ENCODE results near the gene KCNJ3.
A peak's percentile ranks its signal among the peaks of the same experiment; 100 is the strongest.

Gene KCNJ3

DNA sequence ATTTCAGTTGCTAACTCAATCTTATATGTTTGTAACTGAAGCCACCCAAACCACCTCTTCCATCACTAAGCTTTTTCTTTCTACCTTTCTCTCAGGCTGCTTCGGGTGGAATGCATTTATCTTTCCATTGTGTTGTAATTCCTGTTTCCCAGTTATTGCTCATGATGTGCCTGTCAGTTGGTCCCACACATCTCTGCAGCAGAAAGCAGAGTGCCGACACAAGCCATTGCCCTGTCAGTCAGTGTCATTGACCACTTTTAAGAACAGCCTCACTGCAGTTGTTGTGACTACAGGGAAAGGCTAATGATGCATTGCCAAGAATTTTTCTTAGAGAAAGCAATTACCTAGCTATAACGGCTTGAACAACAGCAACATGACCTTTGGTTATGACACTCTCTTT is 24.8 kb upstream of the KCNJ3 start:
- Histone ChIP-seq H3K27me3 (no peaks in the 10 kb centered on the region), H3K27ac (no peak overlapping the region), H3K4me1 (peaks cover 0 to 3% (median 2%) of the 10 kb centered on the region in 4 donors), H3K36me3 (no peaks in the 10 kb centered on the region), H3K9me3 (no peaks in the 10 kb centered on the region), H3K4me3 (no peak overlapping the region)
- TF ChIP-seq, protein P1, sequence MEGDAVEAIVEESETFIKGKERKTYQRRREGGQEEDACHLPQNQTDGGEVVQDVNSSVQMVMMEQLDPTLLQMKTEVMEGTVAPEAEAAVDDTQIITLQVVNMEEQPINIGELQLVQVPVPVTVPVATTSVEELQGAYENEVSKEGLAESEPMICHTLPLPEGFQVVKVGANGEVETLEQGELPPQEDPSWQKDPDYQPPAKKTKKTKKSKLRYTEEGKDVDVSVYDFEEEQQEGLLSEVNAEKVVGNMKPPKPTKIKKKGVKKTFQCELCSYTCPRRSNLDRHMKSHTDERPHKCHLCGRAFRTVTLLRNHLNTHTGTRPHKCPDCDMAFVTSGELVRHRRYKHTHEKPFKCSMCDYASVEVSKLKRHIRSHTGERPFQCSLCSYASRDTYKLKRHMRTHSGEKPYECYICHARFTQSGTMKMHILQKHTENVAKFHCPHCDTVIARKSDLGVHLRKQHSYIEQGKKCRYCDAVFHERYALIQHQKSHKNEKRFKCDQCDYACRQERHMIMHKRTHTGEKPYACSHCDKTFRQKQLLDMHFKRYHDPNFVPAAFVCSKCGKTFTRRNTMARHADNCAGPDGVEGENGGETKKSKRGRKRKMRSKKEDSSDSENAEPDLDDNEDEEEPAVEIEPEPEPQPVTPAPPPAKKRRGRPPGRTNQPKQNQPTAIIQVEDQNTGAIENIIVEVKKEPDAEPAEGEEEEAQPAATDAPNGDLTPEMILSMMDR (IDR thresholded peaks at IDR 0.05) = no peak
- intact Hi-C loops (cut with DNase I; ENCODE audit: low total_unique reads) = no loop called here
- DNase-seq = no peak

GRCh38 chr2:154677401-154677800 is 21.1 kb upstream of the KCNJ3 start:
- intact Hi-C loops (cut with DNase I; ENCODE audit: low total_unique reads) = no loop called here
- no peak overlapping the region for H3K4me3 ChIP-seq
- DNase-seq = no peak
- H3K27me3 ChIP-seq = no peaks in the 10 kb centered on the region
- TF ChIP-seq, protein P1 (IDR thresholded peaks at IDR 0.05) = no peak
- no peak overlapping the region for H3K27ac ChIP-seq
- peaks cover 0 to 8% (median 2%) of the 10 kb centered on the region in 4 donors for H3K4me1 ChIP-seq
- H3K36me3 ChIP-seq = no peaks in the 10 kb centered on the region
- no peaks in the 10 kb centered on the region for H3K9me3 ChIP-seq

- TF ChIP-seq, protein P1 (IDR thresholded peaks at IDR 0.05) = no peak
- Histone ChIP-seq H3K4me3 (no peak overlapping the region), H3K9me3 (no peaks in the 10 kb centered on the region), H3K27me3 (no peaks in the 10 kb centered on the region), H3K27ac (no peak overlapping the region), H3K36me3 (no peaks in the 10 kb centered on the region), H3K4me1 (peaks cover 0 to 8% (median 2%) of the 10 kb centered on the region in 4 donors)
- DNase-seq = no peak
- intact Hi-C loops (cut with DNase I; ENCODE audit: low total_unique reads) = no loop called here
Observed at GRCh38 chr2:154681741-154682140, 16.8 kb upstream of the KCNJ3 start.

GRCh38 chr2:154686162-154686561 is 12.3 kb upstream of the KCNJ3 start:
- H3K36me3 ChIP-seq = no peaks in the 10 kb centered on the region
- intact Hi-C loops (cut with DNase I; ENCODE audit: low total_unique reads) = no loop called here
- H3K4me1 ChIP-seq = no peaks in the 10 kb centered on the region
- no peak for DNase-seq
- H3K27me3 ChIP-seq = no peaks in the 10 kb centered on the region
- H3K27ac ChIP-seq = no peak overlapping the region
- TF ChIP-seq, protein P1 (IDR thresholded peaks at IDR 0.05) = peak in 1 of 2 experiments; percentile 16
- H3K4me3 ChIP-seq = no peak overlapping the region
- no peaks in the 10 kb centered on the region for H3K9me3 ChIP-seq

DNA sequence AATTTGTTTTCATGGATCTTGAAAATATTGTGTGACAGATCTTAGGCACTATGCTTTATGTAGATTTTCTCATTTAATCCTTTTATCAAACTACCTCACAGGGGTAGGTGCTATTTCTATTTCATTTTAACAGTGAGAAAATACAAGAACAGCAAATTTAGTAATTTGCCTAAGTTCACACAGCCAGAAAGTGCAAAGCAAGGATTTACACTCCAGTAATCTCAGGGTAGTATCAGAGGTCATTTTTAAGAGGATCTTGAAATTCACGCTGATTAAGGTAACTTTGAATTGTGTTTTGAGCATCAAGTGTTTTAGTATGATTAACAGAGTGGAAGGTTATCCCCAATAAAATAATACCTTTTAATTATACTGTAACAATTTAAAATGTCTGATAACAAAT is 10.1 kb upstream of the KCNJ3 start:
- no peaks in the 10 kb centered on the region for H3K27me3 ChIP-seq
- DNase-seq = no peak
- H3K4me1 ChIP-seq = peaks cover 0 to 9% (median 1%) of the 10 kb centered on the region in 4 donors
- no peak overlapping the region for H3K4me3 ChIP-seq
- no peaks in the 10 kb centered on the region for H3K36me3 ChIP-seq
- intact Hi-C loops (cut with DNase I; ENCODE audit: low total_unique reads) = no loop called here
- TF ChIP-seq, protein P1 (IDR thresholded peaks at IDR 0.05) = no peak
- no peaks in the 10 kb centered on the region for H3K9me3 ChIP-seq
- H3K27ac ChIP-seq = no peak overlapping the region

GRCh38 chr2:154689158-154689557 is 9.3 kb upstream of the KCNJ3 start:
- Histone ChIP-seq H3K4me3 (no peak overlapping the region), H3K4me1 (peaks cover 0 to 17% (median 5%) of the 10 kb centered on the region in 4 donors), H3K27me3 (no peaks in the 10 kb centered on the region), H3K9me3 (no peaks in the 10 kb centered on the region), H3K36me3 (no peaks in the 10 kb centered on the region), H3K27ac (no peak overlapping the region)
- DNase-seq = no peak
- intact Hi-C loops (cut with DNase I; ENCODE audit: low total_unique reads) = no loop called here
- TF ChIP-seq, protein P1 (IDR thresholded peaks at IDR 0.05) = no peak
